GM12878 (cell line): ENCODE data around the gene MYH6. TPM values are rescaled to one million over a fixed set of nuclear protein-coding genes. Genes with fewer than 3 reads are reported as not detected.

ENCODE experiments used
- ATAC-seq: fragments of 200-7000 bp; cut with Tn5 transposase; 3 replicates; pipeline ENCODE4 v1.9.1; 2020; ENCODE audit warnings: mild to moderate bottlenecking, moderate library complexity
- BruUV-seq: library from RNA; stranded (reverse); fragments of 400-500 nt; replicated peaks from 2 replicates; lab custom pipeline; 2021; lab: Mats Ljungman, UMichigan
- CTCF ChIA-PET: fragments of 300-600 bp; sonication (Branson Sonifier 250); formaldehyde crosslinking; extraction: SDS; loops from one replicate; lab custom pipeline; 2021; ENCODE audit warnings: inconsistent platforms; lab: Yijun Ruan, JAX
- POLR2A ChIA-PET: fragments of 350-600 bp; formaldehyde crosslinking; extraction: SDS; loops from one replicate; lab custom pipeline; 2021; ENCODE audit warnings: inconsistent platforms; lab: Charles Lee
- RAD21 ChIA-PET: fragments of 300-600 bp; sonication (Branson Sonifier 250); formaldehyde crosslinking; loops from one replicate; lab custom pipeline; 2023; ENCODE audit warnings: antibody characterized with exemption; ENCODE audit not compliant: unreplicated experiment; lab: Charles Lee
- SMC1A ChIA-PET: fragments of 300-600 bp; sonication (Branson Sonifier 250); formaldehyde crosslinking; loops from one replicate; lab custom pipeline; 2023; ENCODE audit not compliant: unreplicated experiment, uncharacterized antibody; lab: Charles Lee
- DNase-seq: peaks from one replicate; pipeline ENCODE4 v3.0.0-alpha.2; 2011; ENCODE audit warnings: low read depth, low spot score
- FAIRE-seq: peaks from 3 replicates; lab custom pipeline; 2011; peaks lifted over from hg19 to GRCh38; lab: Jason Lieb, UNC
- H2AFZ ChIP-seq: 2 replicates; pipeline ENCODE4 v1.6.0; 2011; ENCODE audit warnings: low read depth, low read length, control low read depth; ENCODE audit not compliant: control insufficient read depth
- H3K27ac ChIP-seq: 2 replicates; pipeline ENCODE4 v1.5.1; 2011; ENCODE audit warnings: control low read depth; ENCODE audit not compliant: control insufficient read depth, insufficient read depth
- H3K27me3 ChIP-seq, 2 experiments: replicated peaks in 1 of 2; 2 replicates each; pipeline versions ENCODE4 v1.6.0 to v1.6.1; 2011; ENCODE audit warnings: low read length in 1 of 2; ENCODE audit not compliant: control insufficient read depth in 2 of 2, insufficient read depth in 2 of 2
- H3K36me3 ChIP-seq, 2 experiments: 2 replicates each; pipeline ENCODE4 v1.5.1; 2011; ENCODE audit warnings: low read length in 1 of 2; ENCODE audit not compliant: control insufficient read depth in 2 of 2, insufficient read depth in 2 of 2
- H3K4me1 ChIP-seq: 2 replicates; pipeline ENCODE4 v1.6.1; 2011; ENCODE audit warnings: mild to moderate bottlenecking, low read length, moderate library complexity, mixed read lengths; ENCODE audit not compliant: control insufficient read depth, insufficient read depth
- H3K4me2 ChIP-seq: 2 replicates; pipeline ENCODE4 v1.6.0; 2011; ENCODE audit warnings: control low read depth; ENCODE audit not compliant: control insufficient read depth, insufficient read depth
- H3K4me3 ChIP-seq: fragments of 200-600 bp; sonication (generic); 2 replicates; pipeline ENCODE4 v1.5.1; 2016
- H3K79me2 ChIP-seq: 2 replicates; pipeline ENCODE4 v1.6.0; 2011; ENCODE audit warnings: low read length; ENCODE audit not compliant: control insufficient read depth, insufficient read depth
- H3K9ac ChIP-seq: 2 replicates; pipeline ENCODE4 v1.8.0; 2011; ENCODE audit warnings: low read length, control low read depth, mixed read lengths; ENCODE audit not compliant: control insufficient read depth, insufficient read depth
- H3K9me3 ChIP-seq: replicated peaks from 3 replicates; pipeline ENCODE4 v1.5.1; 2011; ENCODE audit warnings: mild to moderate bottlenecking, low read length; ENCODE audit not compliant: control insufficient read depth, insufficient read depth
- H4K20me1 ChIP-seq: 2 replicates; pipeline ENCODE4 v1.6.0; 2011; ENCODE audit not compliant: control insufficient read depth, insufficient read depth
- ATF2 ChIP-seq: IDR thresholded peaks from 2 replicates; pipeline ENCODE4 v1.6.1; 2012; ENCODE audit warnings: low read length, inconsistent platforms
- BCLAF1 ChIP-seq: fragments of 450-650 bp; IDR thresholded peaks from 2 replicates; pipeline ENCODE4 v1.6.1; 2017; ENCODE audit warnings: antibody characterized with exemption, mild to moderate bottlenecking, moderate library complexity
- BMI1 ChIP-seq: fragments of 450-650 bp; IDR thresholded peaks from 2 replicates; pipeline ENCODE4 v1.6.1; 2016; ENCODE audit warnings: mild to moderate bottlenecking, moderate library complexity, borderline replicate concordance
- CBFB ChIP-seq: IDR thresholded peaks from 2 replicates; pipeline ENCODE4 v1.6.1; 2016; ENCODE audit warnings: antibody characterized with exemption, low read depth
- CEBPB ChIP-seq, 2 experiments: fragments of 150-350 bp in 1 of 2; IDR thresholded peaks; 2 replicates each; pipeline ENCODE4 v1.6.1; 2012 to 2014; ENCODE audit warnings: low read depth in 2 of 2, low read length in 2 of 2, borderline replicate concordance in 1 of 2, inconsistent platforms in 1 of 2
- CHD2 ChIP-seq: IDR thresholded peaks from 2 replicates; pipeline ENCODE4 v1.6.1; 2011; ENCODE audit warnings: low read depth, low read length, improper control_type of control experiment, borderline replicate concordance
- CHD4 ChIP-seq: fragments of 200-600 bp; sonication (generic); IDR thresholded peaks from 2 replicates; pipeline ENCODE4 v1.6.1; 2016; ENCODE audit warnings: mild to moderate bottlenecking
- NBN ChIP-seq: fragments of 450-650 bp; IDR thresholded peaks from 2 replicates; pipeline ENCODE4 v1.6.1; 2016
- NFYA ChIP-seq: IDR thresholded peaks from 2 replicates; pipeline ENCODE4 v1.6.1; 2011; ENCODE audit warnings: low read depth, mild to moderate bottlenecking, low read length, improper control_type of control experiment, borderline replicate concordance
- NRF1 ChIP-seq: conservative IDR thresholded peaks from 2 replicates; pipeline ENCODE4 v1.6.1; 2011; ENCODE audit warnings: mild to moderate bottlenecking, low read depth, low read length, improper control_type of control experiment
- SMAD1 ChIP-seq: fragments of 450-650 bp; IDR thresholded peaks from 2 replicates; pipeline ENCODE4 v1.6.1; 2018; ENCODE audit warnings: mild to moderate bottlenecking, low read depth; ENCODE audit not compliant: partially characterized antibody
- SUZ12 ChIP-seq: fragments of 200-600 bp; sonication (generic); IDR thresholded peaks from one replicate; pipeline ENCODE4 v1.6.1; 2018; ENCODE audit warnings: antibody characterized with exemption, mild to moderate bottlenecking; ENCODE audit not compliant: unreplicated experiment
- TAF1 ChIP-seq: IDR thresholded peaks from 2 replicates; pipeline ENCODE4 v1.6.1; 2011; ENCODE audit warnings: mild to moderate bottlenecking, low read depth, low read length, borderline replicate concordance
- TARDBP ChIP-seq: IDR thresholded peaks from 2 replicates; pipeline ENCODE4 v1.6.1; 2016; ENCODE audit warnings: borderline replicate concordance
- YBX1 ChIP-seq: fragments of 450-650 bp; IDR thresholded peaks from 2 replicates; pipeline ENCODE4 v1.6.1; 2016; ENCODE audit warnings: antibody characterized with exemption
- ZNF207 ChIP-seq: fragments of 450-650 bp; IDR thresholded peaks from 2 replicates; pipeline ENCODE4 v1.6.1; 2014; ENCODE audit warnings: antibody characterized with exemption, mild to moderate bottlenecking, borderline replicate concordance
- ZNF592 ChIP-seq: fragments of 450-650 bp; IDR thresholded peaks from 2 replicates; pipeline ENCODE4 v1.6.1; 2017; ENCODE audit warnings: mild to moderate bottlenecking, moderate library complexity
- whole genome bisulfite sequencing: methylation state at CpG from one replicate; pipeline ENCODE4 v1.1.6; 2016; ENCODE audit warnings: low lambda C conversion rate; ENCODE audit not compliant: insufficient replicate concordance, insufficient coverage; ENCODE audit errors: missing lambda C conversion rate; 5-methylcytosine and 5-hydroxymethylcytosine counted together
- in situ Hi-C: fragments of 300-500 bp; cut with MboI; formaldehyde crosslinking; loops from 9 replicates; pipeline ENCODE4 v1.14.3; 2018; ENCODE audit warnings: mixed read lengths
- intact Hi-C: fragments of 100-400 bp; cut with micrococcal nuclease; formaldehyde crosslinking; loops from one replicate; pipeline ENCODE4 v1.14.2; 2022; ENCODE audit not compliant: unreplicated experiment
- polyA plus RNA-seq, 11 experiments: library from polyadenylated mRNA; depleted of rRNA in 4 of 11; unstranded in 6 of 11; stranded (reverse) in 5 of 11; fragments of >200 nt; fragmentation: Nextera tagmentation in 4 of 11; fragmentation: Illumina TruSeq in 1 of 11; extraction: Ambion mirVana in 4 of 11; extraction: Trizol in 1 of 11; gene quantifications; 1 replicate in 1 of 11; 2 replicates in 10 of 11; pipeline versions ENCODE4 v1.2.1 to v1.2.3, GENCODE V29; 2011 to 2016; ENCODE audit warnings: inconsistent platforms in 2 of 11, missing spikeins in 2 of 11, low read depth in 1 of 11
- total RNA-seq, 4 experiments: library from RNA; depleted of rRNA in 3 of 4; stranded (reverse); fragments of >200 nt in 3 of 4; fragmentation: Illumina TruSeq in 1 of 4; extraction: Trizol in 1 of 4; gene quantifications; 2 replicates each; pipeline versions ENCODE4 v1.2.1 to v1.2.3, GENCODE V29; 2013 to 2021

Gene MYH6
- total and polyA plus RNA-seq, 10 of the 15 experiments (the other 5 are each of a cell fraction or from before 2014, with no cell fraction given), result 0.01 to 0.84 (median 0.05) TPM; not detected in 7

- Histone ChIP-seq H3K9me3 (no peaks in the 10 kb centered on the region), H3K27ac (no peak overlapping the region), H3K4me1 (peaks cover 12% of the 10 kb centered on the region), H3K27me3 (no peaks in the 10 kb centered on the region; a peak in 2 of 4 replicates), H2AFZ (no peak overlapping the region), H3K9ac (no peak overlapping the region), H4K20me1 (no peaks in the 10 kb centered on the region), H3K4me2 (no peak overlapping the region), H3K36me3 (no peaks in the 10 kb centered on the region), H3K79me2 (no peaks in the 10 kb centered on the region), H3K4me3 (no peak overlapping the region)
- POLR2A ChIA-PET, result no interaction called here
- TF ChIP-seq SUZ12, result no peak
- TF ChIP-seq CHD2, result no peak
- no peak for TF ChIP-seq BCLAF1
- TF ChIP-seq SMAD1, result no peak
- no peak for TF ChIP-seq TARDBP
- TF ChIP-seq NRF1, result no peak
- TF ChIP-seq BMI1, result no peak
- TF ChIP-seq ZNF207, result no peak
- TF ChIP-seq CHD4, result no peak
- TF ChIP-seq ATF2, result no peak
- TF ChIP-seq ZNF592, result no peak
- TF ChIP-seq TAF1, result no peak
- no peak for TF ChIP-seq YBX1
- no peak for TF ChIP-seq NBN
- no peak for TF ChIP-seq CBFB
- no peak for TF ChIP-seq NFYA
- no peak for TF ChIP-seq CEBPB (IDR thresholded peaks at IDR 0.05; ENCODE audit: borderline replicate concordance in 1 of 2, low read depth in 2 of 2, low read length in 2 of 2)
- no TSS peak for BruUV-seq
- CTCF ChIA-PET, result interaction anchor here (1.3 kb wide), 1 partner anchor 63 kb away, joined by 3 read pairs; no protein-coding TSS in a partner anchor
- SMC1A ChIA-PET, result no interaction called here
- intact Hi-C loops (no loop called here), in situ Hi-C loops (no loop called here)
- 21% methylated on average over 9 of the region's 9 CpGs for WGBS
- FAIRE-seq, result no peak
- RAD21 ChIA-PET, result no interaction called here
- ATAC-seq, result no peak
- no peak for DNase-seq
Observed at GRCh38 chr14:23442721-23443356, 34.8 kb upstream of the MYH6 start.
